SK-N-MC (cell line): Measurements from ENCODE around the gene SAMD8.

ENCODE experiments used
- DNase-seq: peaks from one replicate; pipeline ENCODE4 v3.0.0-alpha.2; 2011; ENCODE audit warnings: low read depth, low spot score
- H3K27ac ChIP-seq: fragments of 200-600 bp; sonication (generic); 2 replicates; pipeline ENCODE4 v1.5.1; 2016; ENCODE audit warnings: mixed run types
- H3K36me3 ChIP-seq: fragments of 200-600 bp; sonication (generic); 2 replicates; pipeline ENCODE4 v1.6.1; 2017; ENCODE audit warnings: antibody characterized with exemption, low read length, mixed read lengths; ENCODE audit not compliant: insufficient read depth
- H3K4me3 ChIP-seq: fragments of 200-600 bp; sonication (generic); 2 replicates; pipeline ENCODE4 v1.5.1; 2016
- H3K9ac ChIP-seq: fragments of 200-600 bp; sonication (generic); 2 replicates; pipeline ENCODE4 v1.8.0; 2017; ENCODE audit warnings: mixed run types, mixed read lengths; ENCODE audit not compliant: insufficient read length
- H3K9me3 ChIP-seq: fragments of 200-600 bp; sonication (generic); 2 replicates; pipeline ENCODE4 v1.6.1; 2017; ENCODE audit warnings: low read depth, mild to moderate bottlenecking, antibody characterized with exemption, low read length, moderate library complexity, mixed read lengths
- EZH2 ChIP-seq: fragments of 200-600 bp; sonication (generic); IDR thresholded peaks from one replicate; pipeline ENCODE4 v1.6.1; 2017; ENCODE audit warnings: antibody characterized with exemption
- FOXP2 ChIP-seq: optimal IDR thresholded peaks from 2 replicates; pipeline ENCODE3; 2011; ENCODE audit warnings: mild to moderate bottlenecking, moderate library complexity; ENCODE audit not compliant: insufficient read depth; ENCODE audit errors: extremely low read length, control extremely low read depth
- POLR2AphosphoS5 ChIP-seq: IDR thresholded peaks from 2 replicates; pipeline ENCODE4 v1.6.1; 2012; ENCODE audit warnings: mild to moderate bottlenecking, low read depth, low read length, borderline replicate concordance

The SAMD8 gene

GRCh38 chr10:75070476-75070875, 41.0 kb upstream of the SAMD8 start:
- Histone ChIP-seq H3K4me3 (no peak overlapping the region), H3K36me3 (no peaks in the 10 kb centered on the region), H3K27ac (0 out of 2 replicates have a peak overlapping the region, but pooled peaks have one; percentile 25), H3K9ac (peak overlapping the region; percentile 20), H3K9me3 (no peaks in the 10 kb centered on the region)
- DNase-seq, result no peak
- TF ChIP-seq EZH2 (no peak), POLR2AphosphoS5 (no peak), FOXP2 (no peak)

GRCh38 chr10:75070961-75071428, 40.5 kb upstream of the SAMD8 start:
- no peak for DNase-seq
- Histone ChIP-seq H3K9ac (peak overlapping the region; percentile 20), H3K9me3 (no peaks in the 10 kb centered on the region), H3K36me3 (no peaks in the 10 kb centered on the region), H3K4me3 (no peak overlapping the region), H3K27ac (0 out of 2 replicates have a peak overlapping the region, but pooled peaks have one; percentile 25)
- TF ChIP-seq POLR2AphosphoS5 (no peak), FOXP2 (no peak), EZH2 (no peak)

DNA sequence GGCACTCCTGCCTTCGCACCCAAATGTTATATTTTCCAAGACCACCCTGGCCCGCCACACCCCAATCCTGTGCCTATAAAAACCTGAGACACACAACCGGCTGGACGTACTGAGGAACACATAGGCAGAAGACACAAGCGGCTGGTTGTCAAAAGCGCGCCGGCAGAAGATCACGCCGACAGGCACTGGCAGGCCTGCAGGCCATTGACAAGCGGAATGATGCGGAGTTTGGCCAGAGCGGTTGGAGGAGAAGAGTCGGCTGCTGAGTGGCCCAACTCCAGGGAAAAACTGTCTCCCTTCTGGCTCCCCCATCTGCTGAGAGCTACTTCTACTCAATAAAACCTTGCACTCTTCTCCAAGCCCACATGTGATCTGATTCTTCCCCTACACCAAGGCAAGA, 39.7 kb upstream of the SAMD8 start:
- no peak for DNase-seq
- no peak for TF ChIP-seq FOXP2
- TF ChIP-seq POLR2AphosphoS5, result no peak
- no peak for TF ChIP-seq EZH2
- no peak overlapping the region for H3K27ac ChIP-seq
- H3K4me3 ChIP-seq, result no peak overlapping the region
- no peaks in the 10 kb centered on the region for H3K36me3 ChIP-seq
- H3K9me3 ChIP-seq, result no peaks in the 10 kb centered on the region
- H3K9ac ChIP-seq, result no peak overlapping the region

DNA sequence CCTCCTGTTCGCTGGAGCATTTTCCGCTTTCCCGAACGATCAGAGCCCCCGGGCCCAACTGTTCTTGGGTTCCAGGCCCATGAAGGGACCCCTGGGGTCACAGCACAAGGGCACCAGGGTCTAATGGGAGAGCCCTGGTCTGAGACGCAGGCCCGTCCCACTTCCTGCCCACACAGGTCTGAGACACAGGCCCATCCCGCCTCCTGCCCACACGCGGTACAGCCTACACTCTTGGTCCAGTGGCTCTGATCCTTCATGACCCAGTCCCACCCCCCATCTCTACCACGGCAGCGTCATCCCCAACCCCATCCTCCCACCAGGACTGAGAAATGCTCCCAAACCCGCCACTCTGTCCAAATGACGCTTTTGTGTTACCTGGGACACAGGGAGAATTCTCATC, 38.7 kb upstream of the SAMD8 start:
- Histone ChIP-seq H3K27ac (no peak overlapping the region), H3K9ac (no peak overlapping the region), H3K9me3 (no peaks in the 10 kb centered on the region), H3K36me3 (no peaks in the 10 kb centered on the region), H3K4me3 (no peak overlapping the region)
- TF ChIP-seq FOXP2 (no peak), EZH2 (no peak), POLR2AphosphoS5 (no peak)
- DNase-seq, result no peak

- H3K9me3 ChIP-seq, result no peaks in the 10 kb centered on the region
- H3K9ac ChIP-seq, result no peak overlapping the region
- no peak for TF ChIP-seq EZH2
- no peak for TF ChIP-seq POLR2AphosphoS5
- no peak for TF ChIP-seq FOXP2
- no peak for DNase-seq
- H3K4me3 ChIP-seq, result no peak overlapping the region
- no peaks in the 10 kb centered on the region for H3K36me3 ChIP-seq
- H3K27ac ChIP-seq, result no peak overlapping the region
These were observed 38.0 kb upstream of the SAMD8 start for GRCh38 chr10:75073442-75073841.

- Histone ChIP-seq H3K9ac (no peak overlapping the region), H3K9me3 (no peaks in the 10 kb centered on the region), H3K27ac (no peak overlapping the region), H3K36me3 (no peaks in the 10 kb centered on the region), H3K4me3 (no peak overlapping the region)
- DNase-seq, result no peak
- TF ChIP-seq EZH2, result no peak
- TF ChIP-seq POLR2AphosphoS5, result no peak
- no peak for TF ChIP-seq FOXP2
These were observed 36.6 kb upstream of the SAMD8 start for GRCh38 chr10:75074711-75075445.

DNA sequence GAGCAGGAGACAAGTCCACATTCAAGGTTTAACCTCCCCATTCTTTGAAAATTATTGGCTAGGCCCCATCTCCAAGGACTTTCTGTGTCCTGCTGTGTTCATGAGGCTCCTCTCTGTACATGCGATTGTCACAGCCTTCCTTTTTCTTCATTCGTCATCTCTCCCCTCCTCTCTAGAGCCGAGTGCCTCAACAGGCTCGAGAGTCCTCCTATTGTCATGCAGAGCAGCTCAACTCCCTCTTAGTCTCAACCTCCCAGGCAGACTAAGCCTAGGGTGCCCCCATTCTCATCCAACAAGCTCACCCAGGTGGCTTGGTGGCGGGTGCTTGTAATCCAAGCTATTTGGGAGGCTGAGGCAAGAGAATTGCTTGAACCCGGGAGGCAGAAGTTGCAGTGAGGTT, 35.1 kb upstream of the SAMD8 start:
- Histone ChIP-seq H3K27ac (no peak overlapping the region), H3K9ac (no peak overlapping the region), H3K9me3 (no peaks in the 10 kb centered on the region), H3K4me3 (no peak overlapping the region), H3K36me3 (no peaks in the 10 kb centered on the region)
- TF ChIP-seq FOXP2 (no peak), POLR2AphosphoS5 (no peak), EZH2 (no peak)
- no peak for DNase-seq

DNA sequence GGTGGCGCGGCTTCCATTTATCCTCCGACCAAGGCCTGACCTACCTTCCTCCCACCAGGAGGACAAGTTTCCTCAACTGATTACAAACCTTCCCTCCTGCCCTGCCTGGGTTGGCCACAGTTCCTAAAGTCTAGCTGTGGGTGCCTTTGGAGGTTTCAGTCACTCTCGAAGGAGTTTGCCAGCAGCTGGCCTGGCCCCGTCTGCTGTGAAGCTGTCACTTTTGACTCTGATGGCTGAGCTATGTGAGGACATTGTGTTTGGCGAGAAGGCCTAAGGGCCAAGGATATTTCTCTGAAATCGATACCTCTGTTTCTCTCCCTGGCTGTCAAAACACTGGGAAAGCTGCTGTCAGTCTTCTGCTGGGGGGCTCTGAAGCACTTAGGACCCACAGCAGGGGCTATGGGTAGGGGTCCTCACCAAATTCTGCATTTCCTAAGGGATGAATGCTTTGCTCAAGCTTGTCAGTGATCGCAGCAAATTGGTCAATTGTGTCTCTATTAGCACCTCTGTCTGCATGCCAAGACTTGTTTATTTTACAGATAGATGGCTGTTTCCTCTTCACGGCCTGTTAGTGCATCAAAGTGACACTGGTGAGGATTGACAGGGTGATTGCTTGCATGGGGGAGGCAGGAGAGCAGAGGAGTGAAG, 31.9 kb upstream of the SAMD8 start:
- H3K27ac ChIP-seq, result no peak overlapping the region
- no peak for DNase-seq
- H3K9ac ChIP-seq, result no peak overlapping the region
- TF ChIP-seq FOXP2 (no peak), EZH2 (no peak), POLR2AphosphoS5 (no peak)
- H3K4me3 ChIP-seq, result no peak overlapping the region
- no peaks in the 10 kb centered on the region for H3K9me3 ChIP-seq
- H3K36me3 ChIP-seq, result no peaks in the 10 kb centered on the region
